Nephron (organoid): ENCODE results near the gene EDN1.

ENCODE experiments used
- H3K27ac Mint-ChIP-seq, 3 experiments: 2 replicates each; pipeline ENCODE4 v1.8.0; 2020; ENCODE audit warnings: mixed read lengths in 3 of 3, mild to moderate bottlenecking in 2 of 3, moderate library complexity in 1 of 3
- H3K27me3 Mint-ChIP-seq: 2 replicates; pipeline ENCODE4 v1.8.0; 2021; ENCODE audit warnings: low read depth, mild to moderate bottlenecking, moderate library complexity, mixed read lengths
- H3K36me3 Mint-ChIP-seq: 2 replicates; pipeline ENCODE4 v1.8.0; 2020; ENCODE audit warnings: low read depth, mixed read lengths
- H3K4me1 Mint-ChIP-seq: 2 replicates; pipeline ENCODE4 v1.8.0; 2020; ENCODE audit warnings: mixed read lengths
- H3K4me3 Mint-ChIP-seq, 3 experiments: 2 replicates each; pipeline ENCODE4 v1.8.0; 2020; ENCODE audit warnings: mild to moderate bottlenecking in 3 of 3, mixed read lengths in 3 of 3, moderate library complexity in 2 of 3
- H3K9me3 Mint-ChIP-seq: 2 replicates; pipeline ENCODE4 v1.8.0; 2020; ENCODE audit warnings: mixed read lengths
- TF ChIP-seq, protein P1 (sequence below), 3 experiments: fragments of 200-600 bp; sonication (generic); IDR thresholded peaks; one replicate each; pipeline ENCODE4 v1.5.0; 2021; ENCODE audit warnings: antibody characterized with exemption in 3 of 3; ENCODE audit not compliant: unreplicated experiment in 3 of 3

Gene EDN1

DNA sequence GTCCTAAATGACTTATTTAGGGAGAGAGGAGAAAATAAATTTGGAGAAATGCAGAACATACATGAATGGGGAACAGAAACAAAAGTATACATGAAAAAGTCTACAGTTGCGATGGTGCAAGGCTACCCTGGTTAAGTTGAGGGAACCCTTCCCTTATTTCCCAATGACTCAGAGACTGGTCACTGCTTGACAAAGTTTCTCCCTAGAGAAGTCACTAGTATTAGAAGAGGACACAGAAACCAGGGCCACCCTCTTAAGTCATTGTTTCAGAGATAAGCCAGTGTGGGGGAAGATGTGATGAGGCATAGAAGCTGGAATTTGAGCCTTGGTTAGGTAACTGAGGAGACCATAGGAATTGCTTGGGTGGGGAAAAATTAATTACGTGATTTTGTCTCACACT lies 24.4 kb upstream of the EDN1 start:
- TF ChIP-seq, protein P1, sequence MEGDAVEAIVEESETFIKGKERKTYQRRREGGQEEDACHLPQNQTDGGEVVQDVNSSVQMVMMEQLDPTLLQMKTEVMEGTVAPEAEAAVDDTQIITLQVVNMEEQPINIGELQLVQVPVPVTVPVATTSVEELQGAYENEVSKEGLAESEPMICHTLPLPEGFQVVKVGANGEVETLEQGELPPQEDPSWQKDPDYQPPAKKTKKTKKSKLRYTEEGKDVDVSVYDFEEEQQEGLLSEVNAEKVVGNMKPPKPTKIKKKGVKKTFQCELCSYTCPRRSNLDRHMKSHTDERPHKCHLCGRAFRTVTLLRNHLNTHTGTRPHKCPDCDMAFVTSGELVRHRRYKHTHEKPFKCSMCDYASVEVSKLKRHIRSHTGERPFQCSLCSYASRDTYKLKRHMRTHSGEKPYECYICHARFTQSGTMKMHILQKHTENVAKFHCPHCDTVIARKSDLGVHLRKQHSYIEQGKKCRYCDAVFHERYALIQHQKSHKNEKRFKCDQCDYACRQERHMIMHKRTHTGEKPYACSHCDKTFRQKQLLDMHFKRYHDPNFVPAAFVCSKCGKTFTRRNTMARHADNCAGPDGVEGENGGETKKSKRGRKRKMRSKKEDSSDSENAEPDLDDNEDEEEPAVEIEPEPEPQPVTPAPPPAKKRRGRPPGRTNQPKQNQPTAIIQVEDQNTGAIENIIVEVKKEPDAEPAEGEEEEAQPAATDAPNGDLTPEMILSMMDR (IDR thresholded peaks at IDR 0.05; ENCODE audit: unreplicated experiment in 3 of 3), result no peak
- no peak overlapping the region for H3K4me3 Mint-ChIP-seq
- no peaks in the 10 kb centered on the region for H3K9me3 Mint-ChIP-seq
- H3K4me1 Mint-ChIP-seq, result no peaks in the 10 kb centered on the region
- no peaks in the 10 kb centered on the region for H3K27me3 Mint-ChIP-seq
- H3K27ac Mint-ChIP-seq, result no peak overlapping the region
- H3K36me3 Mint-ChIP-seq, result no peaks in the 10 kb centered on the region

DNA sequence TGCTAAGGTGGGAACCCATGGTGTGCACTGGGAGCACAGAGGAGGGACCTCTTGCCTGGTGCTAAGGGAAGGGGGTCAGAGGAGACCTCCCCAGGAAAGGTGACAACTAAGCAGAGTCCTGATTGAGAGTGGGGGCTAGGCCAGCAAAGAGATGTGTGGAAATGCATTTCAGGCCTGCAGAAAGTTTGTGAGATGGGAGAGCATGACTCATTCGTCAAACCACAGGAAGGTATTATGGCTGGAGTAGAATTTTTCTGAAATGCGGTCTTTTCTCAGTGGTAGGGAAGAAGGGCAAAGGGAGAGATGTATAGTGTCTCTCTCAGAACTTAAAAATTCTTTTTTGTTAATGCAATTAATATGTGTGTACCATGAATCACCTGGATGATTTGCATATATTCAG lies 23.6 kb upstream of the EDN1 start:
- Mint-ChIP-seq H3K9me3 (no peaks in the 10 kb centered on the region), H3K4me3 (no peak overlapping the region), H3K27ac (no peak overlapping the region), H3K36me3 (no peaks in the 10 kb centered on the region), H3K27me3 (no peaks in the 10 kb centered on the region), H3K4me1 (no peaks in the 10 kb centered on the region)
- TF ChIP-seq, protein P1 (IDR thresholded peaks at IDR 0.05; ENCODE audit: unreplicated experiment in 3 of 3), result no peak

DNA sequence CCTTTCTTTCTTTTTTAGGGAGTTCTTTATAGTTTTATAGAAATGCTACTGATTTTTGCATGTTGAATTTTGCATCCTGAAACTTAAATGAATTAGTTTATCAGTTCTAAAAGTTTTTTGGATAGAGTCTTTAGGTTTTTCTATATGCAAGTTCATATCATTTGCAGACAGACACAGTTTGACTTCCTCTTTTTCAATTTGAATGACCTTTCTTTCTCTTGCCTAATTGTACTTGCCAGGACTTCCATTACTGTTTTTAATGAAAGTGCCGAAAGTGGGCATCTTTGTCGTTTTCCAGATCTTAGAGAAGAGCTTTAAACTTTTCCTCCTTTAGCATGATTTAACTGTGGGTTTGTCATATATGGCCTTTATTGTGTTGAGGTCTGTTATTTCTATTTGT lies 21.1 kb upstream of the EDN1 start:
- H3K27ac Mint-ChIP-seq, result no peak overlapping the region
- TF ChIP-seq, protein P1 (IDR thresholded peaks at IDR 0.05; ENCODE audit: unreplicated experiment in 3 of 3), result no peak
- H3K4me1 Mint-ChIP-seq, result no peaks in the 10 kb centered on the region
- peaks cover 9% of the 10 kb centered on the region for H3K9me3 Mint-ChIP-seq
- no peaks in the 10 kb centered on the region for H3K27me3 Mint-ChIP-seq
- no peak overlapping the region for H3K4me3 Mint-ChIP-seq
- no peaks in the 10 kb centered on the region for H3K36me3 Mint-ChIP-seq

DNA sequence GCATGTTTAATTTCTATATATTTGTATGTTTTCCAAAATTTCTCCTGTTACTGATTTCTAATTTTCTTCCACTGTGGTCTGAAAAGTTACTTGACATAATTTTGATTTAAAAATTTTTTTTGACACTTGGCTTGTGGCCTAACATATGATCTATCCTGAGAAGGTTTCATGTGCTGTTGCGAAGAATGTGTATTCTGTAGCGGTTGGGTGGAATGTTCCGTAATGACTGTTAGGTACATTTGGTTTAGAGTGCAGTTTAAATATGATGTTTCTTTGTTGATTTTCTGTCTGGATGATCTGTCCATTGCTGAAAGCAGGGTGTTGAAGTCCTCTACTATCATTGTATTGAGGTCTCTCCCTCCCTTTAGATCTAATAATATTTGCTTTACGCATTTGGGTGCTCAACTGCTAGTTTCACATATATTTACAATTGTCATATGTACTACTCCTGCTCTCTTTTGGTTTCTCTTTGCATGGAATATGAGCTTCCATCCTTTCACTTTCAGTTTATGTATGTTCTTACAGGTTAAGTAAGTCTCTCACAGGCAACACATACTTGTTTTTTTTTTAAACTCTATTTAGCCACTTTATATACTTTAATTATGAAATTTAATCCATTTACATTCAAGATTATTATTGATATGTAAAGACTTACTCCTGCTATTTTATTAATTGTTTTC lies 19.5 kb upstream of the EDN1 start:
- TF ChIP-seq, protein P1 (IDR thresholded peaks at IDR 0.05; ENCODE audit: unreplicated experiment in 3 of 3), result no peak
- H3K4me1 Mint-ChIP-seq, result no peaks in the 10 kb centered on the region

DNA sequence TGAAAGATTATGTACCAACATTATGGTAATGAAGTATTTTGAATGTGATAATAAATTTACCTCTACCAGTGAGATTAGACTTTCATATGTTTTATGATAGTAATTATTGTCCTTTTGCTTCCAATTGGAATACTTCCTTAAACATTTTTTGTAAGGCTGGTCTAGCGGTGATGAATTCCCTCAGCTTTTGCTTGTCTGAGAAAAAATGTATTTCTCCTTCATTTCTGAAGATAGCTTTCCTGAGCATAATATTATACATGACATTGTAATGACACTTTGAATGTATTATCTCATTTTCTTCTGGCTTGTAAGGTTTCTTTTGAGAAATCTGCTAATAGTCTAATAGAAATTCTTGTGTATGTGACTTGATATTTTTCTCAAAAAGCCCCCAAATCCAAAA lies 18.6 kb upstream of the EDN1 start:
- TF ChIP-seq, protein P1 (IDR thresholded peaks at IDR 0.05; ENCODE audit: unreplicated experiment in 3 of 3), result no peak
- no peaks in the 10 kb centered on the region for H3K27me3 Mint-ChIP-seq
- H3K27ac Mint-ChIP-seq, result no peak overlapping the region
- no peak overlapping the region for H3K4me3 Mint-ChIP-seq
- H3K36me3 Mint-ChIP-seq, result no peaks in the 10 kb centered on the region
- H3K4me1 Mint-ChIP-seq, result no peaks in the 10 kb centered on the region
- peaks cover 9% of the 10 kb centered on the region for H3K9me3 Mint-ChIP-seq

More for the DNA sequence above, 19.5 kb upstream of the EDN1 start:
- no peak overlapping the region for H3K4me3 Mint-ChIP-seq
- no peak overlapping the region for H3K27ac Mint-ChIP-seq
- no peaks in the 10 kb centered on the region for H3K36me3 Mint-ChIP-seq
- H3K27me3 Mint-ChIP-seq, result no peaks in the 10 kb centered on the region
- peaks cover 9% of the 10 kb centered on the region for H3K9me3 Mint-ChIP-seq

DNA sequence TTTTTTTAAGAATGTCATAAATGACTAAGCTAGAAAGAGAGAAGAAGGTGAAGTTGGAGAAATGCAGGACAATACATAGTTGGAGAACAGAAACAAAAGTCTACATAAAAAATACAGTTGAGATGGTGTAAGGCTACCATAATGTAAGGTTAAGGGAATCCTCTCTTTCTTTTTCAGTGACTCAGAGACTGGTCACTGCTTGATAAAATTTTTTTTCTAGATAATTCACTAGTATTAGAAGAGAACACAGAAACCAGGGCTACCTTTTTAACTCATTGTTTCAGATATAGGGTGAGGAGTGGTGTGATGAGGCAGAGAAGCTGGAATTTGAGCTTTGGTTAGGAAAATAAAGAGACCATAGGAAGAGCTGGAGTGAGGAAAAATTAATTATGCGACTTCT lies 18.2 kb upstream of the EDN1 start:
- H3K27ac Mint-ChIP-seq, result no peak overlapping the region
- peaks cover 9% of the 10 kb centered on the region for H3K9me3 Mint-ChIP-seq
- H3K4me3 Mint-ChIP-seq, result no peak overlapping the region
- H3K4me1 Mint-ChIP-seq, result no peaks in the 10 kb centered on the region
- H3K27me3 Mint-ChIP-seq, result no peaks in the 10 kb centered on the region
- TF ChIP-seq, protein P1 (IDR thresholded peaks at IDR 0.05; ENCODE audit: unreplicated experiment in 3 of 3), result no peak
- H3K36me3 Mint-ChIP-seq, result no peaks in the 10 kb centered on the region
